Measurements from ENCODE around the gene SNAP23.

- TF ChIP-seq CTCF (IDR thresholded peaks at IDR 0.05; ENCODE audit: low read depth, low read length) (no peak), EZH2phosphoT487 (IDR thresholded peaks at IDR 0.05; ENCODE audit: low read depth) (no peak)
These were observed 9.2 kb downstream of the SNAP23 start for GRCh38 chr15:42504631-42505030.
